ENCODE data around the gene SLC34A1. TPM values are rescaled to one million over a fixed set of nuclear protein-coding genes. Genes with fewer than 3 reads are reported as not detected.

The SLC34A1 gene
- total RNA-seq, 4 donors from 2014 or later: not detected

DNA sequence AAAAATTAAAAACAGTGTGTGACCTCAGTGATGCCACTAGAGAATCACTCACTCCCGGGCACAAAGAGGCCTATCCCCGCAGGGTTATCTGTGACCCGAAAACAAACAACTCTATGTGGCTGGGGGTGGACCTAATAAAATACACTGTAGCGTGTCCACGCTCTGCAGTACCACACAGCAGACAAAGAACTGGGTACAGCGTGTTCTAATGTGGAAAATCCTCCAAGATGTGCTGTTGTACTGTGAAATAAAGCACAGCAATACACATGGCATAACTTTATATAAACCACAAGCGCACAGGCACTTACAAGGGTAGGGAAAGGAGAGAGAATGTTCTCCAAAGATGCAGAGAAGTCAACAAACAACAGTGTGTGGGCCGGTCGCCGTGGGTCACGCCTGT, 8.1 kb upstream of the SLC34A1 start:
- intact Hi-C loops (cut with DNase I; ENCODE audit: low total_unique reads): no loop called here
- no peaks in the 10 kb centered on the region for H3K9me3 ChIP-seq
- DNase-seq: no peak
- H3K4me1 ChIP-seq: peaks cover 0 to 1% of the 10 kb centered on the region in 2 donors
- H3K36me3 ChIP-seq: no peaks in the 10 kb centered on the region
- no peak overlapping the region for H3K4me3 ChIP-seq
- H3K27me3 ChIP-seq: no peaks in the 10 kb centered on the region
- no peak for TF ChIP-seq POLR2A (IDR thresholded peaks at IDR 0.05)
- TF ChIP-seq, protein P1, sequence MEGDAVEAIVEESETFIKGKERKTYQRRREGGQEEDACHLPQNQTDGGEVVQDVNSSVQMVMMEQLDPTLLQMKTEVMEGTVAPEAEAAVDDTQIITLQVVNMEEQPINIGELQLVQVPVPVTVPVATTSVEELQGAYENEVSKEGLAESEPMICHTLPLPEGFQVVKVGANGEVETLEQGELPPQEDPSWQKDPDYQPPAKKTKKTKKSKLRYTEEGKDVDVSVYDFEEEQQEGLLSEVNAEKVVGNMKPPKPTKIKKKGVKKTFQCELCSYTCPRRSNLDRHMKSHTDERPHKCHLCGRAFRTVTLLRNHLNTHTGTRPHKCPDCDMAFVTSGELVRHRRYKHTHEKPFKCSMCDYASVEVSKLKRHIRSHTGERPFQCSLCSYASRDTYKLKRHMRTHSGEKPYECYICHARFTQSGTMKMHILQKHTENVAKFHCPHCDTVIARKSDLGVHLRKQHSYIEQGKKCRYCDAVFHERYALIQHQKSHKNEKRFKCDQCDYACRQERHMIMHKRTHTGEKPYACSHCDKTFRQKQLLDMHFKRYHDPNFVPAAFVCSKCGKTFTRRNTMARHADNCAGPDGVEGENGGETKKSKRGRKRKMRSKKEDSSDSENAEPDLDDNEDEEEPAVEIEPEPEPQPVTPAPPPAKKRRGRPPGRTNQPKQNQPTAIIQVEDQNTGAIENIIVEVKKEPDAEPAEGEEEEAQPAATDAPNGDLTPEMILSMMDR (IDR thresholded peaks at IDR 0.05): no peak
- H3K27ac ChIP-seq: no peak overlapping the region

DNA sequence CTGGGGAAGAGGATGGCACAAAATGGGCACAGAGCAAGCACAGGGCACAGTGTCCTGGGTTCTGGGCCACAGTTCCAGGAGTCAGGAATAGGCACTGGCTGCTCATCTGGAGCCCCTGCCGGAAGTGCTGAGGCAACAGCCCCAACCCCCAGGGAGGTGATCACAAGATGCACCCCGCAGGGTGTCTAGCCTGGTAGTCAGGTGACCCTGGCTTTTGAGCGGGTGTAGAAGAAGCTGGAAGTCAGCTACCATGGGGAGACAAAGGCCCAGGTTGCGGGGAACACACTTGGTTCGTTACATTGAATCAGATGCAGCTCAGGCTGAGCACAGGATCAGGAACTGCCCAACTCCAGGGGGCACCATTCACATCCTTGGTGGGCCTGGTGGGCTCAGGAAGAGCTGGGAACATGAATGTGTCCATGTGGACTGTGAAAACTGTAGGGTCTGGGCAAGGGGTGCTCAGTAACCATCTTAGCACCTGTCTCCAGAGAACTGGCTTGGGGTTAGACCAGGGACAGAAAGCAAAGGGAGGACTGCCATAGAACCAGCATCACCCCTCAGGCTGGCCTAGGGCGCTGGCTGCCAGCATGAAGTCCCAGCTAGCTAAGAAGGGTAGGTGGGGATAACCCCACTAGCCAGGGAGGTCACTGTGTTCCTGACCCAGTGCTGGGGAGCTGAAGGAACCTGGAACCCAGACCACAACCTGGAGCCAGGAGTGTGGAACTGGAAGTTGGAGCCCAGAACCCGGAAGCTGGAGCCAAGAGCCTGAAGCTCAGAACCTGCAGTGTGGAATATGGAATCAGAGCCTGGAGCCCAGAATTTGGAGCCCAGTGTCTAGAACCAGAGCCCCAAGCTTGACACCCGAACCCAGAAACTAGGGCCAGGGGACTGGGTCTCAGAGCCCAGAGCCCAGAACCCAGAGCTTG, 6.1 kb upstream of the SLC34A1 start:
- no peak for DNase-seq
- no peak for TF ChIP-seq POLR2A (IDR thresholded peaks at IDR 0.05)
- TF ChIP-seq, protein P1 (IDR thresholded peaks at IDR 0.05): no peak
- Histone ChIP-seq H3K9me3 (no peaks in the 10 kb centered on the region), H3K27me3 (no peaks in the 10 kb centered on the region), H3K36me3 (no peaks in the 10 kb centered on the region), H3K4me1 (no peaks in the 10 kb centered on the region), H3K4me3 (no peak overlapping the region), H3K27ac (no peak overlapping the region)
- intact Hi-C loops (cut with DNase I; ENCODE audit: low total_unique reads): no loop called here

DNA sequence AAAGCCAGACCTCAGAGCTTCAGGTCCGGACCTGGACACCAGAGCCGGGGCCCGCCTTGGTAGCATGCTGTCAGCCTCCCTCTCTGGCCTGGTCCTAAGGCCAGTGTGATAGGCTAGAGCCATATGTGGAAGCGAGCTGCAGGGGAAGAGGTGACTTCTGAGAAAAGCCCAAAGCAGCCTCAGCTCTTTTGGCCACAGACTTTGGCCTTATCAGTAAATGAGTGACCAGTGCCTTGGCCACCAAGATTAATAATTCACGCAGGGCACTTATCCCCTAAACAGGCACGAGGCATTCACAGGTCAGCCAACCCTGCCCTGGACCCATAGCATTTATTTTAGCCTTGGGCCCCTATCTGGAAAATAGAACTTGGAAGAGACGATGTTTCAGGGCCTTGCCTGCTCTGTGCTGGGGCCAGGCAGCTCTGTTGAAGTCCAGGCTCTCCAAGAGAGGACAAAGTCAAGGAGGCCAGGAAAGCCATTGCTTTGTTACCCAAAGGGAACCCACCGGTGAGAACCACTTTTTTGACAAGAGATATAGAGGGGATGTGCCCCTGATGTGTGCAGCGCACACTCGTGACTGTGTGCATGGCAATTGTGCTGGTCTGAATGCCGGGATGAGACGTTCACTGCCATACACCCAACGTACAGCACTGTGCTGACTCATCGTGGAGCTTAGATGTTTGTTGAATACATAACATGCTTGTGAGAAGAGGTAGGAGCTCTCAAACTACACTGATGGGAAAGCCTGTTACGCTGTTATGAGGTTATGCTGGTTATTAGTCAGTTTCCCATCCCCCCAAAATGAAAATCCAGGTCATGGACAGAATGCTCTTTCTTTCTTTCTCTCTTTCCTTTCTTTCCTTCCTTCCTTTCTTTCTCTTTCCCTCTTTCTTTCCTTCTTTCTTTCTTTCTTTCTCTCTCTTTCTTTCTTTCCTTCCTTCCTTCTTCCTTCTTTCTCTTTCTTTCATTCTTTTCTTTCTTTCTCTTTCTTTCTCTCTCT, 5.0 kb upstream of the SLC34A1 start:
- H3K4me3 ChIP-seq: no peak overlapping the region
- no peak for TF ChIP-seq POLR2A (IDR thresholded peaks at IDR 0.05)
- TF ChIP-seq, protein P1 (IDR thresholded peaks at IDR 0.05): no peak
- no peaks in the 10 kb centered on the region for H3K27me3 ChIP-seq
- no peaks in the 10 kb centered on the region for H3K4me1 ChIP-seq
- intact Hi-C loops (cut with DNase I; ENCODE audit: low total_unique reads): no loop called here
- no peaks in the 10 kb centered on the region for H3K9me3 ChIP-seq
- DNase-seq: no peak
- H3K36me3 ChIP-seq: no peaks in the 10 kb centered on the region
- no peak overlapping the region for H3K27ac ChIP-seq

DNA sequence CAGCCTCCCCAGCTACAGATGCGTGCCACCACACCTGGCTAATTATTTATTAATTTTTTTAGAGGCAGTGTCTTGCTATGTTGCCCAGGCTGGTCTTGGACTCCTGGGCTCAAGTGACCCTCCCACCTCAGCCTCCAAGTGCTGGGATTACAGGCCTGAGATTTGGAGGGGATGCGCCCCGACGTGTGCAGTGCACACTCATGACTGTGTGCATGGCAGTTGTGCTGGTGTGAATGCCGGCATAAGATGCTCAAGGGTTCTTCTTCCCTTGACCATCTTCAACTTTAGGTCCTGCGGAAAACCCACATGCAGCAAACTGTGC, 3.5 kb upstream of the SLC34A1 start:
- Histone ChIP-seq H3K9me3 (no peaks in the 10 kb centered on the region), H3K36me3 (no peaks in the 10 kb centered on the region), H3K4me1 (no peaks in the 10 kb centered on the region), H3K4me3 (no peak overlapping the region), H3K27me3 (no peaks in the 10 kb centered on the region), H3K27ac (no peak overlapping the region)
- DNase-seq: no peak
- intact Hi-C loops (cut with DNase I; ENCODE audit: low total_unique reads): no loop called here
- TF ChIP-seq POLR2A (IDR thresholded peaks at IDR 0.05): no peak
- TF ChIP-seq, protein P1 (IDR thresholded peaks at IDR 0.05): no peak

All from uterus (tissue), 4 donors.